HepG2 (cell line): Measurements from ENCODE around the gene PRSS21. TPM values are rescaled to one million over a fixed set of nuclear protein-coding genes. Genes with fewer than 3 reads are reported as not detected.

Experiments used
- DNMT1 ChIP-seq: sonication (generic); formaldehyde crosslinking; IDR thresholded peaks from 2 replicates; pipeline ENCODE4 v1.5.1; 2020; ENCODE audit warnings: mild to moderate bottlenecking, missing genetic modification reagents
- KAT8 ChIP-seq: IDR thresholded peaks from 2 replicates; pipeline ENCODE4 v1.6.1; 2016; ENCODE audit warnings: missing genetic modification reagents, missing compliant biosample characterization
- KDM4B ChIP-seq: sonication (generic); formaldehyde crosslinking; IDR thresholded peaks from 2 replicates; pipeline ENCODE4 v1.4.0; 2020; ENCODE audit warnings: missing genetic modification reagents
- MED8 ChIP-seq: sonication (generic); formaldehyde crosslinking; IDR thresholded peaks from 2 replicates; pipeline ENCODE4 v1.8.1; 2023; ENCODE audit warnings: mild to moderate bottlenecking, missing genetic modification reagents; ENCODE audit not compliant: insufficient replicate concordance
- SAFB2 ChIP-seq: sonication (generic); formaldehyde crosslinking; IDR thresholded peaks from 2 replicates; pipeline ENCODE4 v1.5.1; 2020; ENCODE audit warnings: missing genetic modification reagents, low read depth, mild to moderate bottlenecking, borderline replicate concordance
- SIN3B ChIP-seq: fragments of 150-350 bp; IDR thresholded peaks from 2 replicates; pipeline ENCODE4 v1.6.1; 2014; ENCODE audit warnings: low read length
- YY1 ChIP-seq: IDR thresholded peaks from 2 replicates; pipeline ENCODE4 v1.6.1; 2011; ENCODE audit warnings: low read length, low read depth, moderate library complexity, mild to moderate bottlenecking; ENCODE audit not compliant: insufficient read depth, insufficient replicate concordance
- ZNF234 ChIP-seq: sonication (generic); formaldehyde crosslinking; conservative IDR thresholded peaks from 2 replicates; pipeline ENCODE4 v1.5.1; 2020; ENCODE audit warnings: mild to moderate bottlenecking, missing genetic modification reagents
- ZNF280B ChIP-seq: sonication (generic); formaldehyde crosslinking; IDR thresholded peaks from 2 replicates; pipeline ENCODE4 v1.5.0; 2020; ENCODE audit warnings: missing genetic modification reagents, mild to moderate bottlenecking, borderline replicate concordance
- ZNF646 ChIP-seq: sonication (generic); formaldehyde crosslinking; IDR thresholded peaks from 2 replicates; pipeline ENCODE4 v1.9.0; 2021; ENCODE audit warnings: mild to moderate bottlenecking, missing genetic modification reagents
- ZNF709 ChIP-seq: sonication (generic); formaldehyde crosslinking; IDR thresholded peaks from 2 replicates; pipeline ENCODE4 v1.5.0; 2020; ENCODE audit warnings: mild to moderate bottlenecking, missing genetic modification reagents
- polyA plus RNA-seq, 8 experiments: library from polyadenylated mRNA; depleted of rRNA in 3 of 8; stranded (reverse) in 7 of 8; unstranded in 1 of 8; fragments of >200 nt; fragmentation: Illumina TruSeq in 4 of 8; extraction: Trizol in 4 of 8; gene quantifications; 2 replicates each; pipeline versions ENCODE4 v1.2.1 to v1.2.3, GENCODE V29; 2011 to 2016; ENCODE audit warnings: low read depth in 4 of 8, missing spikeins in 1 of 8, mixed read lengths in 1 of 8; ENCODE audit not compliant: insufficient read depth in 1 of 8
- total RNA-seq, 5 experiments: library from RNA; depleted of rRNA; stranded (reverse); fragments of >200 nt; fragmentation: Illumina TruSeq; extraction: Trizol; gene quantifications; 2 replicates each; pipeline ENCODE4 v1.2.3, GENCODE V29; 2016; ENCODE audit warnings: low read depth in 1 of 5
- TF ChIP-seq, protein P1 (sequence below): IDR thresholded peaks from 2 replicates; pipeline ENCODE4 v1.6.1; 2018; ENCODE audit warnings: missing genetic modification reagents
- TF ChIP-seq, protein P2 (sequence below): sonication (generic); formaldehyde crosslinking; conservative IDR thresholded peaks from 2 replicates; pipeline ENCODE4 v1.8.1; 2023; ENCODE audit warnings: missing genetic modification reagents
- TF ChIP-seq, protein P3 (sequence below): sonication (generic); formaldehyde crosslinking; IDR thresholded peaks from 2 replicates; pipeline ENCODE4 v1.4.0; 2020; ENCODE audit warnings: missing genetic modification reagents, borderline replicate concordance
- TF ChIP-seq, protein P4 (sequence below): sonication (generic); formaldehyde crosslinking; IDR thresholded peaks from 2 replicates; pipeline ENCODE4 v1.4.0; 2020; ENCODE audit warnings: mild to moderate bottlenecking, missing genetic modification reagents

The PRSS21 gene
- total and polyA plus RNA-seq, 2 of the 13 experiments (the other 11 are each of a cell fraction or from before 2014, with no cell fraction given) = not detected

GRCh38 chr16:2867987-2868789 is 51.2 kb downstream of the PRSS21 start (continued):
- TF ChIP-seq KDM4B (CRISPR knock-in tag) (0 out of 2 replicates have a peak, but pooled peaks have one; percentile 56), MED8 (CRISPR knock-in tag) (peak; percentile 53), SIN3B (peak; percentile 76), SAFB2 (CRISPR knock-in tag) (peak; percentile 56; the same call in 1 of the 2 replicates), YY1 (peak; percentile 97), ZNF234 (CRISPR knock-in tag) (no peak), ZNF646 (0 out of 2 replicates have a peak, but pooled peaks have one; percentile 35), ZNF280B (CRISPR knock-in tag) (peak; percentile 63; the same call in 1 of the 2 replicates), KAT8 (CRISPR knock-in tag) (peak; percentile 98), ZNF709 (CRISPR knock-in tag) (peak; percentile 81), DNMT1 (CRISPR knock-in tag) (peak; percentile 59; the same call in 1 of the 2 replicates)
- TF ChIP-seq, protein P1, sequence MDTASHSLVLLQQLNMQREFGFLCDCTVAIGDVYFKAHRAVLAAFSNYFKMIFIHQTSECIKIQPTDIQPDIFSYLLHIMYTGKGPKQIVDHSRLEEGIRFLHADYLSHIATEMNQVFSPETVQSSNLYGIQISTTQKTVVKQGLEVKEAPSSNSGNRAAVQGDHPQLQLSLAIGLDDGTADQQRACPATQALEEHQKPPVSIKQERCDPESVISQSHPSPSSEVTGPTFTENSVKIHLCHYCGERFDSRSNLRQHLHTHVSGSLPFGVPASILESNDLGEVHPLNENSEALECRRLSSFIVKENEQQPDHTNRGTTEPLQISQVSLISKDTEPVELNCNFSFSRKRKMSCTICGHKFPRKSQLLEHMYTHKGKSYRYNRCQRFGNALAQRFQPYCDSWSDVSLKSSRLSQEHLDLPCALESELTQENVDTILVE (CRISPR knock-in tag) = peak; percentile 76
- TF ChIP-seq, protein P2, sequence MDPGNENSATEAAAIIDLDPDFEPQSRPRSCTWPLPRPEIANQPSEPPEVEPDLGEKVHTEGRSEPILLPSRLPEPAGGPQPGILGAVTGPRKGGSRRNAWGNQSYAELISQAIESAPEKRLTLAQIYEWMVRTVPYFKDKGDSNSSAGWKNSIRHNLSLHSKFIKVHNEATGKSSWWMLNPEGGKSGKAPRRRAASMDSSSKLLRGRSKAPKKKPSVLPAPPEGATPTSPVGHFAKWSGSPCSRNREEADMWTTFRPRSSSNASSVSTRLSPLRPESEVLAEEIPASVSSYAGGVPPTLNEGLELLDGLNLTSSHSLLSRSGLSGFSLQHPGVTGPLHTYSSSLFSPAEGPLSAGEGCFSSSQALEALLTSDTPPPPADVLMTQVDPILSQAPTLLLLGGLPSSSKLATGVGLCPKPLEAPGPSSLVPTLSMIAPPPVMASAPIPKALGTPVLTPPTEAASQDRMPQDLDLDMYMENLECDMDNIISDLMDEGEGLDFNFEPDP = no peak
- TF ChIP-seq, protein P3, sequence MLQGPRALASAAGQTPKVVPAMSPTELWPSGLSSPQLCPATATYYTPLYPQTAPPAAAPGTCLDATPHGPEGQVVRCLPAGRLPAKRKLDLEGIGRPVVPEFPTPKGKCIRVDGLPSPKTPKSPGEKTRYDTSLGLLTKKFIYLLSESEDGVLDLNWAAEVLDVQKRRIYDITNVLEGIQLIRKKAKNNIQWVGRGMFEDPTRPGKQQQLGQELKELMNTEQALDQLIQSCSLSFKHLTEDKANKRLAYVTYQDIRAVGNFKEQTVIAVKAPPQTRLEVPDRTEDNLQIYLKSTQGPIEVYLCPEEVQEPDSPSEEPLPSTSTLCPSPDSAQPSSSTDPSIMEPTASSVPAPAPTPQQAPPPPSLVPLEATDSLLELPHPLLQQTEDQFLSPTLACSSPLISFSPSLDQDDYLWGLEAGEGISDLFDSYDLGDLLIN (CRISPR knock-in tag) = no peak
- TF ChIP-seq, protein P4, sequence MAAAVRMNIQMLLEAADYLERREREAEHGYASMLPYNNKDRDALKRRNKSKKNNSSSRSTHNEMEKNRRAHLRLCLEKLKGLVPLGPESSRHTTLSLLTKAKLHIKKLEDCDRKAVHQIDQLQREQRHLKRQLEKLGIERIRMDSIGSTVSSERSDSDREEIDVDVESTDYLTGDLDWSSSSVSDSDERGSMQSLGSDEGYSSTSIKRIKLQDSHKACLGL = peak; percentile 50
